ENCODE measurements around the gene PRSS53. TPM values are rescaled to one million over a fixed set of nuclear protein-coding genes. Genes with fewer than 3 reads are reported as not detected.

Gene PRSS53
- polyA plus RNA-seq, 3 donors, result 0.17 to 5.1 TPM; not detected in 1

DNA sequence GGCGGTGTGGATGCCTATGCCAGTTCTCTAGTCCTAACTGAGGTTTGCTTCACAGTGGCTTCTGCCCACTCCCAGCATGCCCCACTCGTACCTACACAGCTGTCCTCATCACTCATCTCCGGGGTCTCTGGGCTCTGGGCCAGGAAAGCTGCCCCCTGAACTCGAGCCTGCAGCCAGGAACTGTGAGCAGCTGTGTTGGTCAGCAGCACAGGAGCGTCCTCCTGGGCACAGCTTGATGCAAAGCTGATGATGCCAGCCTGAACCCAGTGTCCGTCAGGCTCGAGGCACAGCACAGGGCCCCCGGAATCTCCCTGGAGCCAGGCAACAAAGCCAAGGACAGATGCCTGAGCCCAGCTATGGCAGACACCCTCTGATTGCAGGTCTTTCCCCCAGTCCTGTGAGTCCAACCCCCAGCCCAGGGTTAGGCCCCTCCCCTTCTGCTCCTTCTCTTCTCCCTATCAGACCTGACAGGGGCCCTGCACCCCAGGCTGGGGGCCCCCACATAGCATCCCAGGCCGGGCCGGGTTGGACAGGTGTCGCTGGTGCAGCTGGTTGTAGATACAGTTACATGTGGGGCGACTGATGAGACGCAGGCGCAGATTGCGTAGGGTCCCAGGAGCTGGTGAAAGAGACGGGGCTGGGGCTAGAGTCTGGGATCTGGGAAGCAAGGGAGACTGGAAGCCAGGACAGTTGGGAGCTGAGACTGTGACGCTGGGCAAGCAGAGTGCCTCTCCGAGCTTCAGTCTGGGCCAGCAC is 2.7 kb downstream of the PRSS53 start:
- TF ChIP-seq, protein P1, sequence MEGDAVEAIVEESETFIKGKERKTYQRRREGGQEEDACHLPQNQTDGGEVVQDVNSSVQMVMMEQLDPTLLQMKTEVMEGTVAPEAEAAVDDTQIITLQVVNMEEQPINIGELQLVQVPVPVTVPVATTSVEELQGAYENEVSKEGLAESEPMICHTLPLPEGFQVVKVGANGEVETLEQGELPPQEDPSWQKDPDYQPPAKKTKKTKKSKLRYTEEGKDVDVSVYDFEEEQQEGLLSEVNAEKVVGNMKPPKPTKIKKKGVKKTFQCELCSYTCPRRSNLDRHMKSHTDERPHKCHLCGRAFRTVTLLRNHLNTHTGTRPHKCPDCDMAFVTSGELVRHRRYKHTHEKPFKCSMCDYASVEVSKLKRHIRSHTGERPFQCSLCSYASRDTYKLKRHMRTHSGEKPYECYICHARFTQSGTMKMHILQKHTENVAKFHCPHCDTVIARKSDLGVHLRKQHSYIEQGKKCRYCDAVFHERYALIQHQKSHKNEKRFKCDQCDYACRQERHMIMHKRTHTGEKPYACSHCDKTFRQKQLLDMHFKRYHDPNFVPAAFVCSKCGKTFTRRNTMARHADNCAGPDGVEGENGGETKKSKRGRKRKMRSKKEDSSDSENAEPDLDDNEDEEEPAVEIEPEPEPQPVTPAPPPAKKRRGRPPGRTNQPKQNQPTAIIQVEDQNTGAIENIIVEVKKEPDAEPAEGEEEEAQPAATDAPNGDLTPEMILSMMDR (IDR thresholded peaks at IDR 0.05), result no peak
- peaks cover 10% of the 10 kb centered on the region for H3K4me1 Mint-ChIP-seq
- H3K4me3 ChIP-seq (replicated peaks in 1 of 3; ENCODE audit: low read depth in 2 of 3, low read length in 3 of 3), result no peak overlapping the region
- H3K27ac Mint-ChIP-seq, result peak overlapping the region in 2 of 7 donors; percentile 46 to 57
- no peak overlapping the region for H2AFZ ChIP-seq (ENCODE audit: insufficient read depth, low read depth, low read length, poor library complexity, severe bottlenecking)
- H4K20me1 ChIP-seq (ENCODE audit: insufficient read depth, low read length), result peaks cover 40% of the 10 kb centered on the region
- H3K27me3 ChIP-seq (ENCODE audit: control insufficient read depth in 2 of 2, insufficient read depth in 2 of 2, low read length in 2 of 2), result no peaks in the 10 kb centered on the region
- DNase-seq, result no peak
- H3K9ac ChIP-seq (ENCODE audit: insufficient read depth, low read length, poor library complexity, severe bottlenecking), result no peak overlapping the region
- no peak overlapping the region for H3K27ac ChIP-seq (ENCODE audit: low read depth in 1 of 2, low read length in 2 of 2)
- H3K4me1 ChIP-seq (ENCODE audit: control insufficient read depth in 1 of 2, insufficient read depth in 2 of 2, low read length in 2 of 2), result peaks cover 0 to 10% of the 10 kb centered on the region in 2 donors
- intact Hi-C loops (cut with micrococcal nuclease), result no loop called here
- peaks cover 36 to 85% of the 10 kb centered on the region in 2 donors for H3K36me3 ChIP-seq (replicated peaks in 1 of 2; ENCODE audit: control insufficient read depth in 1 of 2, insufficient read depth in 2 of 2, low read length in 2 of 2)
- H3K4me2 ChIP-seq (replicated peaks; ENCODE audit: extremely low read depth, low read length, poor library complexity, severe bottlenecking), result no peak overlapping the region
- H3K9me3 Mint-ChIP-seq, result no peaks in the 10 kb centered on the region
- H3K4me3 Mint-ChIP-seq, result no peak overlapping the region
- 95% methylated on average over 12 of the region's 18 CpGs for WGBS (ENCODE audit: insufficient coverage)
- peaks cover 0 to 3% (median 3%) of the 10 kb centered on the region in 3 donors for H3K27me3 Mint-ChIP-seq (ENCODE audit: low read depth in 3 of 3)
- H3K36me3 Mint-ChIP-seq, result peaks cover 36 to 60% of the 10 kb centered on the region in 2 donors
- H3K79me2 ChIP-seq (ENCODE audit: insufficient read depth, low read length), result peaks cover 18% of the 10 kb centered on the region
- no peaks in the 10 kb centered on the region for H3K9me3 ChIP-seq (replicated peaks in 1 of 2; ENCODE audit: control insufficient read depth in 1 of 2, insufficient read depth in 1 of 2, low read length in 2 of 2)

- H3K27ac Mint-ChIP-seq, result peak overlapping the region in 3 of 7 donors; percentile 27 to 63 (median 41)
- peaks cover 21% of the 10 kb centered on the region for H3K79me2 ChIP-seq (ENCODE audit: insufficient read depth, low read length)
- intact Hi-C loops (cut with micrococcal nuclease), result no loop called here
- TF ChIP-seq, protein P1 (IDR thresholded peaks at IDR 0.05), result no peak
- 97% methylated on average over 8 of the region's 8 CpGs for WGBS (ENCODE audit: insufficient coverage)
- peaks cover 0 to 3% (median 3%) of the 10 kb centered on the region in 3 donors for H3K27me3 Mint-ChIP-seq (ENCODE audit: low read depth in 3 of 3)
- no peak overlapping the region for H3K4me3 Mint-ChIP-seq
- peaks cover 47% of the 10 kb centered on the region for H4K20me1 ChIP-seq (ENCODE audit: insufficient read depth, low read length)
- no peaks in the 10 kb centered on the region for H3K9me3 Mint-ChIP-seq
- no peak overlapping the region for H2AFZ ChIP-seq (ENCODE audit: insufficient read depth, low read depth, low read length, poor library complexity, severe bottlenecking)
- no peak overlapping the region for H3K4me3 ChIP-seq (replicated peaks in 1 of 3; ENCODE audit: low read depth in 2 of 3, low read length in 3 of 3)
- no peak overlapping the region for H3K4me2 ChIP-seq (replicated peaks; ENCODE audit: extremely low read depth, low read length, poor library complexity, severe bottlenecking)
- no peaks in the 10 kb centered on the region for H3K9me3 ChIP-seq (replicated peaks in 1 of 2; ENCODE audit: control insufficient read depth in 1 of 2, insufficient read depth in 1 of 2, low read length in 2 of 2)
- H3K9ac ChIP-seq (ENCODE audit: insufficient read depth, low read length, poor library complexity, severe bottlenecking), result no peak overlapping the region
- H3K36me3 Mint-ChIP-seq, result peaks cover 36 to 60% of the 10 kb centered on the region in 2 donors
- peaks cover 0 to 10% of the 10 kb centered on the region in 2 donors for H3K4me1 ChIP-seq (ENCODE audit: control insufficient read depth in 1 of 2, insufficient read depth in 2 of 2, low read length in 2 of 2)
- peaks cover 36 to 85% of the 10 kb centered on the region in 2 donors for H3K36me3 ChIP-seq (replicated peaks in 1 of 2; ENCODE audit: control insufficient read depth in 1 of 2, insufficient read depth in 2 of 2, low read length in 2 of 2)
- H3K27ac ChIP-seq (ENCODE audit: low read depth in 1 of 2, low read length in 2 of 2), result no peak overlapping the region
- H3K27me3 ChIP-seq (ENCODE audit: control insufficient read depth in 2 of 2, insufficient read depth in 2 of 2, low read length in 2 of 2), result no peaks in the 10 kb centered on the region
- no peak for DNase-seq
- peaks cover 12% of the 10 kb centered on the region for H3K4me1 Mint-ChIP-seq
Measured at GRCh38 chr16:31085411-31085810, 3.3 kb downstream of the PRSS53 start.

Data from CD14-positive monocyte (primary cell).